ENCODE results near the gene ST3GAL4. TPM values are rescaled to one million over a fixed set of nuclear protein-coding genes. Genes with fewer than 3 reads are reported as not detected.

ST3GAL4 gene
- total RNA-seq, 1 experiment from 2014 or later, result 13.6 TPM

DNA sequence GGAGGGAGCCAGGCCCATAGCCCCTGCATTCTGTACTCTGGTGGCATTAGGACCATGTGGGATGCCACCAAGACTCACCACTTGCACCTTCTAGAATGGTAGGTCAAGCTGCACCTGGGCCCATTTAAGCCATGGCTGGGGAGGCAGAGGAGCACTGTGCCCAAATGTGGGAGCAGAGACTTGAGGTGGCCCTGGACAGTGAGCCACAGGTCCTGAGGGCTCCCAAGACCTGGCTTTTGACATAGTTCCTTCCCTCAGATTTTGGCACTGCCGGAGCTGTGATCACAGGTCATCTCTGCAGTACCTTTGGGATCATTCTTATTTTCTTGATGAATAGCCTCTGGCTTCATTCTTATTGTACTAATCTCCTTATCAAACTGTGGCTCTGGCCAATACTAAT lies 43.2 kb downstream of the ST3GAL4 start:
- Histone ChIP-seq H3K9ac (ENCODE audit: extremely low read depth, insufficient read length, low read length) (no peak overlapping the region), H3K79me1 (ENCODE audit: insufficient read depth, low read depth, low read length, poor library complexity, severe bottlenecking) (no peaks in the 10 kb centered on the region), H2BK15ac (ENCODE audit: low read depth, low read length) (no peak overlapping the region), H3K56ac (ENCODE audit: insufficient read length, low read depth, low read length) (no peak overlapping the region), H3K23ac (ENCODE audit: insufficient read length, low read depth, low read length) (no peak overlapping the region), H2AK5ac (ENCODE audit: insufficient read length, low read length) (no peak overlapping the region), H2BK12ac (ENCODE audit: insufficient read length, low read depth, low read length) (no peak overlapping the region), H3K27ac (ENCODE audit: insufficient read length, low read depth, low read length) (no peak overlapping the region), H2BK20ac (ENCODE audit: low read depth, low read length, poor library complexity, severe bottlenecking) (no peak overlapping the region), H4K20me1 (ENCODE audit: control insufficient read depth, insufficient read depth, insufficient read length) (no peaks in the 10 kb centered on the region), H2BK5ac (ENCODE audit: insufficient read length, low read length) (no peak overlapping the region), H4K5ac (ENCODE audit: insufficient read length, low read depth, low read length) (no peak overlapping the region), H2BK120ac (ENCODE audit: low read depth, low read length, poor library complexity, severe bottlenecking) (no peak overlapping the region), H3K9me3 (ENCODE audit: control insufficient read depth, low read depth, low read length) (no peaks in the 10 kb centered on the region), H3K18ac (ENCODE audit: insufficient read length, low read depth, low read length) (no peak overlapping the region), H3K79me2 (ENCODE audit: insufficient read depth, low read length) (no peaks in the 10 kb centered on the region), H3K23me2 (ENCODE audit: insufficient read length, low read depth, low read length, poor library complexity, severe bottlenecking) (no peaks in the 10 kb centered on the region), H3K4me1 (ENCODE audit: insufficient read depth, low read length) (peaks cover 3% of the 10 kb centered on the region; the same call in 1 of the 2 replicates), H3K4me2 (ENCODE audit: insufficient read depth, insufficient read length, low read length) (no peak overlapping the region), H2AFZ (ENCODE audit: low read length) (no peak overlapping the region), H3T11ph (ENCODE audit: low read length) (no peak overlapping the region), H3K14ac (ENCODE audit: insufficient read depth, low read length) (no peak overlapping the region), H3K27me3 (ENCODE audit: insufficient read depth, low read length) (no peaks in the 10 kb centered on the region), H4K8ac (replicated peaks; ENCODE audit: insufficient read length, low read depth, low read length) (no peak overlapping the region), H4K91ac (ENCODE audit: insufficient read length, low read depth, low read length) (no peak overlapping the region), H3K4ac (ENCODE audit: low read depth, low read length) (no peak overlapping the region)
- DNase-seq, result no peak
- H3K4me3 Mint-ChIP-seq, result no peak overlapping the region
- peaks cover 8 to 14% of the 10 kb centered on the region in 2 experiments for H3K4me1 Mint-ChIP-seq
- peaks cover 0 to 2% of the 10 kb centered on the region in 2 experiments; a peak in 1 of 5 replicates for H3K9me3 Mint-ChIP-seq
- no peak for TF ChIP-seq CTCF (conservative IDR thresholded peaks at IDR 0.05)
- no CpG with 5 or more reads among the region's 1 CpG for WGBS (ENCODE audit: extremely low coverage, insufficient read length, low lambda C conversion rate)
- H3K27me3 Mint-ChIP-seq (ENCODE audit: low read depth), result no peaks in the 10 kb centered on the region
- no peak overlapping the region for H3K27ac Mint-ChIP-seq
- peaks cover 0 to 6% (median 0%) of the 10 kb centered on the region in 3 experiments; a peak in 3 of 7 replicates for H3K36me3 Mint-ChIP-seq (ENCODE audit: insufficient read depth in 1 of 3, low read depth in 3 of 3)

Data from H9 (cell line).